Activated CD8-positive, alpha-beta memory T cell treated with anti-CD3 and anti-CD28 coated beads, Interleukin-2, amount 50 U/mL, for 24 hours (primary cell): ENCODE measurements around the gene GLIS2.

ENCODE experiments used
- DNase-seq: peaks from one replicate; pipeline ENCODE4 v3.0.0-alpha.2; 2020; ENCODE audit errors: extremely low read depth

The GLIS2 gene

GRCh38 chr16:4350787-4351659 is 35.2 kb downstream of the GLIS2 start, which contains the start of gene PAM16:
PAM16 (minus strand) TSS chr16:4351321; CDS start chr16:4351234, 87 bp downstream.
- peak; percentile 96 for DNase-seq

DNA sequence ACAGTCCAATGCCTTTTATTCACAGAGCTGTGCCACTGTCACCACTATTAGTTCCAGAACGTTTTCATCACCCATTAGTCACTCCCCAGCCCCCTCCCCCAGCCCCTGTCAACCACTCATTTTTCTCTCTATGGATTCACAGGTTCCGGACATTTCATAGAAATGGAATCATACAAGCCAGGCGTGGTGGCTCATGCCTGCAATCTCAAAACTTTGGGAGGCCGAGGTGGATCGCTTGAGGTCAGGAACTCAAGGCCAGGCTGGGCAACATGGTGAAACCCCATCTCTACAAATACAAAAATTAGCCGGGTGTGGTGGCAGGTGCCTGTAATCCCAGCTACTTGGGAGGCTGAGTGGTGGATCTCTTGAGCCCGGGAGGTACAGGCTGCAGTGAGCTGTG is 36.0 kb downstream of the GLIS2 start:
- no peak for DNase-seq

DNA sequence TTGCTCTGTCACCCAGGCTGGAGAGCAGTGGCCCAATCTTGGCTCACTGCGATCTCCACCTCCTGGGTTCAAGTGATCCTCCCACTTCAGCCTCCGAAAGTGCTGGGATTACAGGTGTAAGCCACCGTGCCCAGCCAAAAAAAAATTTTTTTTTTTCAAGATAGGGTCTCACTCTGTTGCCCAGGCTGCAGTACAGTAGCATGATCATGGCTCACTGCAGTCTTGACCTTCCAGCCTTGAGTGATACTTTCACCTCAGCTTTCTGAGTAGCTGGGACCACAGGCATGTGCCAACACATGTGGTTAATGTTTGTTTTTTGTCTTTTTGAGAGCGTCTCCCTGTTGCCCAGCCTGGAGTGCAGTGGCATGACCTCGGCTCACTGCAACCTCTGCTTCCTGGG is 37.0 kb downstream of the GLIS2 start:
- DNase-seq = no peak

- DNase-seq = no peak
Observed at GRCh38 chr16:4353675-4354074, 37.8 kb downstream of the GLIS2 start.

DNA sequence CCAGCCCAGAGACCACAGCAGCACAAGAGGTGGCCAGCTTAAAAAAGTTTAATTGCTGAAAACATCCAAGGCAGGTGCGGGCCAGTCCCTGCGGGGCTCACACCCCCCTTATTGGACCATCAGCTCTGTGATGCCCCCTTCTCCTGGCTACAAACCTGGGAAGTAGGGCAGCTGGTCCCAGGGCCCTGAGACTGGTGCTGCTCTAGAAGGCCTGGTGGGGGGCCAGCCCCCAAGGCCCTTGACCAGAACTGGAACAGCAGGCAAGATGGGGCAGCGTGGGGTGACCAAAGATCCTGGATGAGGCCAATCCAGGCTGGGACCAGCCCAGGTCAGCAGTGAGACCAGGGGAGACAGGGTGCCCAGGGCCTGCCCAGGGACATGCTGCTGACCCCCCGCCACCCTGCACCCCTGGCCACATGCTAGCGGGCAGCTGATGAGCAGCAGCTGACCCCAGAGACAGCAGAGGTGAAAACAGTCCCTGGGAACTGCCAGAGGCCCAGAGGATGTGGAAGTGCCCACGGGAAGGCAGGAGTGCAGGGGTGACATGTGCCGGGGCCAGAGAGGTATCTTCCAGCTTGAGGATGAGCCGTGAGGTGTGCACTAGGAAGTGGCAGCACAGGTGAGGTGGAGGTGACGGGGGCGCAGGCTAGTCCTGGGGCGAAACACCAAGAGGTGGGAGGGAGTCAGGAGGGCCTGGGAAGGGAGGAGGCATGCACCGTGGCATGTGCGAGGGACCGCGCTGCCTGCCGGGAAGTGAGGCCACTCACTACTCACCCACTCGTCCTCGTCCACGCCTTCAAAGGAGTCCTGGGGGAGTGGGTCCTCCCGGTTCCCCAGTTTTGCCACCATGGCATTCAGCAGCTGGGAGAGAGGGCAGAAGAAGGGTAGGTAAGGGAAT is 38.9 kb downstream of the GLIS2 start:
- DNase-seq = no peak

GRCh38 chr16:4356820-4357219 is 41.0 kb downstream of the GLIS2 start:
- DNase-seq = no peak

DNA sequence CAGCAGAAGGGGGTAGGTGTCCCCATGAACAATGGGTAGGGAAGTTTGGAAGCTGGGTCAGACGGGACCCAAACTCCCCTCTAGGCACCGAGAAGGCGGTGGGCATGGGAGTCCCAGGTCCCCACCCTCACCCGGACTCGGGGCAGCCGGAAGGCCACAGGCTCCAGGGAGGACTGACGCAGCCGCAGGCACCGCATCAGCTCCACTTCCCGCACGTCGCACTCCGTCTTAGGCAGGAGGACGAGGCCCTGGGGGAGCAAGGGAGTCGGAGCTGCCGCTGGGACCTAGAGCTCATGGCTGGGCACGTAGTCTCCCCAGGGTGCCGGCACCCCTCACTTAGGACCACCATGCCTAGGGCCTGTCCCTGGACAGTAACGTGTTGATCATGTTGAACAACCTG is 42.4 kb downstream of the GLIS2 start:
- no peak for DNase-seq

- DNase-seq = peak; percentile 28
Observed at GRCh38 chr16:4358831-4359561, 43.1 kb downstream of the GLIS2 start.

DNA sequence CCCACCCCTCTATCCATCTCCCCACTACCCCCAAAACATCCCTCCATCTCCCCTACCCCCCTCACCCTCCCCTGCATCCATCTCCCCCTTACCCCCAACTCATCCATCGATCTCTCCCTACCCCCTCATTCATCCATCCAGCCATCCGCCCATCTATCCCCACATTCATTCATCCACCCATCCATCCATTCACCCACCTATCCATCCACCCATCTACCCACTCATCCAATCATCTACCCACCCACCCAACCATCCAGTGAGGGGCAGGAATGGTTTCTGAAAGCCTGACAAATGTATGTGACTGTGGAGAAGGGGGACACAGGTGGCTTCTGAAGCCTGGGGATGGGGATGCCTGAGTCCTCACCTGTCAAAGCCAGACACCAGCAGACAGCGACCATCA is 44.0 kb downstream of the GLIS2 start:
- DNase-seq = no peak

DNA sequence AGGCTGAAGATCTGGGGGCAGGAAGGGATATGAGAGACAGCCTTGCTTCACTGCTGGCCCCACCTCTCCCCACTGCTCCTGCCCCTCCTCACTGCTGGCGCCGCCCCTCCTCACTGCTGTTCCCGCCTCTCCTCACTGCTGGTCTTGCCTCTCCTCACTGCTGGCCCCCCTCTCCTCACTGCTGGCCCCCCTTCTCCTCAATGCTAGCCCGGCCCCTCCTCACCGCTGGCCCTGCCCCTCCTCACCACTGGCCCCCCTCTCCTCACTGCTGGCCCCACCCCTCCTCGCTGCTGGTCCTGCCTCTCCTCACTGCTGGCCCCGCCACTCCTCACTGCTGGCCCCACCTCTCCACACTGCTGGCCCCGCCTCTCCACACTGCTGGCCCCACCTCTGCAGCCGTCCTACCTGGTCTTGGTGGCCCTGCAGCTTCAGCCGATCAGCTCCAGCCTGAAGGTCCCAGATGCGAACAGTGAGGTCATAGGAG is 44.7 kb downstream of the GLIS2 start:
- no peak for DNase-seq

DNA sequence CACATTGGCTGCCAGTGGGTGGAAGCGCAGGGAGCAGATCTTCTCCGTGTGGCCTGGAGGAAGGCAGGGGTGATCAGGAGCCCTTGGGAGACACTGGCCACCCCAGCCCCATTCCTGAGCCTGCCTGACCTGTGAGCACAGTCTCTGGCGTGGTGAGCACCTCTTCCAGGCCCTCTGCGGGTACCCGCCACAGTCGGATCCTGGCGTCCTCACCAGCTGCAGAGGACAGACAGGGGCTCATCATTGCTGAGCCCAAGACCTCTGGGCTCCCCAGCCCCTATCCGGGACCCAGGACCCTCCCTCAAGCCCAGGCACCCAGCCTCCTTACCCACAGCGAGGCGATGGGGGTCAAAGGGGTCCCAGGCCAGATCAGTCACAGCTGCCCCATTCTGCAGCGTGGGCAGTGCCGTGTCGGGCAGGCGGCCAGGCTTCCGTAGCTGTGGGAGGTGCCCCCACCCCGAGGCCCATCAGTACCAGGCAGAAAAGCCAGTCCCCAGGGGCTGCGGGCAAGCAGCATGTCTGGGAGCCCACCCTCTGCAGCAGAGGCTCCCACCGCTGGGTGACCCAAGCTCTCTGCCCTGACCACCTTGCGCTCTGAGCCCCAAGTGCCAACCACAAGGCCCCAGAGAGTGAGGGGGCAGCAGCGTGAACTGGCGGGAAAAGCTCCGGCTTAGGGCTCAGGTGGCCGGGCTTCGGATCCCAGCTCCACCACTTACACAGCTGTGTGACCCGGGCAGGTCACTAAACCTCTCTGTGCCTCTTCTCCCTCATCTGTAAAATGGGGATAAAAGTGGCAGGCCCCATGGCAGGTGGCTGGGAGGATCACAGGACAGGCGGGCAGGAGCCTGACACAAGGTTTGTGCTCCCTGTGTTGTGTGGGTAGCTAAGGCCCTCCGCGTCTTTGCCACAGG is 45.4 kb downstream of the GLIS2 start:
- DNase-seq = no peak

DNA sequence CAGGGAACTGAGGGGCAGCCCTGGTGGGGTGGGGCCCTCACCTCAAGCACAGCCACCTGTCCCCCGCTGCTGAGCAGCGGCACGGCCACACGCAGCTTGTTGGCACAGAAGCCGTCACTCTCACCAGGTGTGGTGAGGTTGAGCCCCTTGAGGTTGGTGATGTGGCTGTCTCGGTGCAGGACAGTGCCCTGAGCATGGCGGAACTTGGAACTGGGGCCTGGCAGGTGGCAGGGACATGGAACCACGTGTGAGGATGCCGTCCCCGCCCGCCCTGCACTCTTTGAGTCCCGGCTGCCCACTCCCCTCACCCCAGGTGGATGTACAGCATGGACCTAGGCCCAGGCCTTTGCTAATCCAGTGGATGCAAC is 46.1 kb downstream of the GLIS2 start:
- no peak for DNase-seq

GRCh38 chr16:4362476-4363135 is 46.7 kb downstream of the GLIS2 start:
- DNase-seq = no peak

GRCh38 chr16:4364196-4365013 is 48.5 kb downstream of the GLIS2 start:
- DNase-seq = no peak

DNA sequence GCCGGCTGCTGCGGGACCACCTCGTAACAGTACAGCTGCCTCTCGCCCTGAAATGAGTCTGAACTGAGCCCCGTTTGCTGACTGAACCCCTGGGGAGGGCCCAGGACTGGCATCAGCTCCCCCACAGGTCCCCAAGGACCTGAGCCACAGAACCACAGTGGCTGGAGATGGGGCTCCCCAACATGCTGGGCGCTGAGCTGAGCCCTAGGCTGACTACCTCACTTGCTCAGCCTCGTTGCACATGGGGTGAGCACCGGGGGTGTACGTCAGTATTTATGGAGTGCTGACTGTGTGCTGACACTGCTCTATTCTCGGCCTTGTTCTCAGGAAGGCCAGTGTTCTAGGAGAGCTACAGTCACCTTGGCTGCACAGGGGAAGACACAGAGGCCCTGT is 49.1 kb downstream of the GLIS2 start:
- no peak for DNase-seq

DNA sequence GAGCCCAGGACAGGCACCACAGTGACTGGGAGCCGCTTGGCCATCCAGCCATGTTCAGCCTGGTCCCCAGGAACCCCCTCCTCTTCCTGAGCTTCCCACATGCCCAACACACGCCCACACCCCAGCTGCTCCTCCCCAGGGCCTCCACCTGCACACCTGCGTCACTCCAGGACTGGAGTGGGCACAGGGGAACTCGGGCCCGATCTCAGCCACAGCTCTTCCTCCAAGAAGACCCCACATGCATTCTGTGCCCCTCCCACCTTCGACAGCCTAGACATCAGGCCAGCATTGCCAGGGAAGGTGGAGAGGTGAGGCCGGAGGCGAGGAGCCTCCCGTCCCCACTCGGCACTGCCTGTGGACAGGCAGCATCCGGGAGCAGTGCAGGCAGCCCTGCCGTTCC is 49.7 kb downstream of the GLIS2 start:
- no peak for DNase-seq

DNA sequence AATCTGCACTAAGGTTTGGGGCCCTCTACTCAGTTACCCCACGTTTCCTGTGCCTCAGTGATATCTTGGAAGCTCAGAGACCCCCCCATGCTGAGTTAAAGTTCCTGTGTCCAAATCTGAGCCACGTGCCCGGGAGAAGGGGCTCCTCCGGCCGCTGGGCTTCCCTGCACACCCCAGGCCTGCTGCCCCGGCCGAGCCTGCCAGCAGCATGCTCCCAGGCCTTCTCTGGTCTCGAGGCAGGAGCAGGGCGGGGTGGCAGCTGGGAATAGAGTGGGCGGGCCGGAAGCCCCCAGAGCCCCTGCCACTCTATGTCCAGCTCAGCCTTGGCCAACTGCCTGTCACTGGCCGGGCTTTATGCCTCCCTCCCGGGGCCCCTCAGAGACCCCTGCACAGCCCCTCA is 50.1 kb downstream of the GLIS2 start:
- DNase-seq = no peak

DNA sequence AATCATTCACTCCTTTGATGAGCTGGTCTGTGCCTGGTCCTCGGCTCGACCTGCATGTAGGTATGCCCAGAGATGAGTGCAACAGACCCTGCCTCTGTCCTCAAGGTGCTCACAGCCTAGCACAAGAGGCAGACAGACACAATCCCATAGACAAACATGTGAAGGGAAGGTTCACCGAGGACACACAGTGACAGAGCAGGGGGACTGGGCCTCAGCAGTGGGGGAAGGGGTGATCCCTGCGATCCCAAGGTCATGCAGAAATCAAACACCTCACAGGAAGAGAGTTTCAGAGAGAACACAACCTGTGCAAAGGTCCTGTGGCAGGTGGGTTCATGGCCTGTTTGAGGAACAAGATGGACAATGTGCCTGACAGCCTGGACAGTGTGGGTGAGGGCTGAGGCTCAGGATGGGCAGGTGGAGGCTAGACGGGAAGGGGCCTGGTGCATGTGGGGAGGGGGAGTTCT is 51.6 kb downstream of the GLIS2 start:
- no peak for DNase-seq

- no peak for DNase-seq
Observed at GRCh38 chr16:4369007-4369733, 53.3 kb downstream of the GLIS2 start.
